SK-N-SH treated with all-trans-retinoic acid at 6 μM for 48 hours (cell line): ENCODE data around the gene TMEM135.

Experiments
- ATAC-seq: fragments of 200-7000 bp; cut with Tn5 transposase; 3 replicates; pipeline ENCODE4 v1.9.1; 2020; ENCODE audit warnings: mild to moderate bottlenecking, moderate library complexity
- BACH2 ChIP-seq: fragments of 250-450 bp; sonication (Bioruptor Pico); IDR thresholded peaks from 2 replicates; pipeline ENCODE4 v1.9.0; 2021; ENCODE audit warnings: mild to moderate bottlenecking, borderline replicate concordance
- CREB5 ChIP-seq: fragments of 250-450 bp; sonication (Bioruptor Pico); IDR thresholded peaks from 2 replicates; pipeline ENCODE4 v1.5.1; 2020; ENCODE audit warnings: low read depth, mild to moderate bottlenecking, moderate library complexity
- CSDC2 ChIP-seq: fragments of 250-450 bp; sonication (Bioruptor Pico); IDR thresholded peaks from 2 replicates; pipeline ENCODE4 v1.5.0; 2020; ENCODE audit warnings: mild to moderate bottlenecking, moderate library complexity
- CSRNP3 ChIP-seq: fragments of 250-450 bp; sonication (Bioruptor Pico); IDR thresholded peaks from 2 replicates; pipeline ENCODE4 v1.5.1; 2021; ENCODE audit warnings: mild to moderate bottlenecking, moderate library complexity
- ESRRG ChIP-seq: fragments of 250-450 bp; sonication (Bioruptor Pico); IDR thresholded peaks from 2 replicates; pipeline ENCODE4 v1.6.1; 2021; ENCODE audit warnings: mild to moderate bottlenecking
- GLIS3 ChIP-seq: fragments of 250-450 bp; sonication (Bioruptor Pico); IDR thresholded peaks from 2 replicates; pipeline ENCODE4 v1.5.0; 2020; ENCODE audit warnings: mild to moderate bottlenecking, moderate library complexity
- ISL1 ChIP-seq: fragments of 250-450 bp; sonication (Bioruptor Pico); IDR thresholded peaks from 2 replicates; pipeline ENCODE4 v2.1.2; 2022; ENCODE audit warnings: mild to moderate bottlenecking, moderate library complexity
- OSR1 ChIP-seq: fragments of 250-450 bp; sonication (Bioruptor Pico); IDR thresholded peaks from 2 replicates; pipeline ENCODE4 v1.8.0; 2022; ENCODE audit warnings: moderate library complexity, mild to moderate bottlenecking, inconsistent platforms
- POU6F1 ChIP-seq: fragments of 250-450 bp; sonication (Bioruptor Pico); IDR thresholded peaks from 2 replicates; pipeline ENCODE4 v1.8.0; 2021; ENCODE audit warnings: low read depth, mild to moderate bottlenecking, moderate library complexity, borderline replicate concordance
- PPARA ChIP-seq: fragments of 250-450 bp; sonication (Bioruptor Pico); IDR thresholded peaks from 2 replicates; pipeline ENCODE4 v1.5.0; 2020; ENCODE audit warnings: mild to moderate bottlenecking, borderline replicate concordance
- RARB ChIP-seq: fragments of 250-450 bp; sonication (Bioruptor Pico); IDR thresholded peaks from 2 replicates; pipeline ENCODE4 v1.8.0; 2021; ENCODE audit warnings: mild to moderate bottlenecking, moderate library complexity
- SNAI2 ChIP-seq: fragments of 250-450 bp; sonication (Bioruptor Pico); IDR thresholded peaks from 2 replicates; pipeline ENCODE4 v1.5.0; 2020; ENCODE audit warnings: mild to moderate bottlenecking, moderate library complexity
- TCF4 ChIP-seq: fragments of 250-450 bp; sonication (Bioruptor Pico); IDR thresholded peaks from 2 replicates; pipeline ENCODE4 v1.8.0; 2021; ENCODE audit warnings: mild to moderate bottlenecking, moderate library complexity, borderline replicate concordance
- TOX ChIP-seq: fragments of 250-450 bp; sonication (Bioruptor Pico); IDR thresholded peaks from 2 replicates; pipeline ENCODE4 v1.8.0; 2021; ENCODE audit warnings: mild to moderate bottlenecking, moderate library complexity, borderline replicate concordance
- TSHZ2 ChIP-seq: fragments of 250-450 bp; sonication (Bioruptor Pico); IDR thresholded peaks from 2 replicates; pipeline ENCODE4 v1.5.0; 2020; ENCODE audit warnings: mild to moderate bottlenecking, moderate library complexity
- ZC3H10 ChIP-seq: fragments of 250-450 bp; sonication (Bioruptor Pico); IDR thresholded peaks from 2 replicates; pipeline ENCODE4 v1.5.1; 2021; ENCODE audit warnings: mild to moderate bottlenecking, moderate library complexity
- ZFP3 ChIP-seq: fragments of 250-450 bp; sonication (Bioruptor Pico); IDR thresholded peaks from 2 replicates; pipeline ENCODE4 v1.5.0; 2020; ENCODE audit warnings: mild to moderate bottlenecking, moderate library complexity
- ZNF565 ChIP-seq: fragments of 450-650 bp; formaldehyde crosslinking; conservative IDR thresholded peaks from 2 replicates; pipeline ENCODE4 v1.5.0; 2020; ENCODE audit warnings: low read depth, mild to moderate bottlenecking, moderate library complexity
- ZNF70 ChIP-seq: fragments of 450-650 bp; formaldehyde crosslinking; IDR thresholded peaks from 2 replicates; pipeline ENCODE4 v1.5.0; 2020; ENCODE audit warnings: mild to moderate bottlenecking, moderate library complexity

Gene TMEM135

GRCh38 chr11:87139475-87139874 lies 101.7 kb downstream of the TMEM135 start (continued):
- TF ChIP-seq CREB5, result no peak
- TF ChIP-seq OSR1 (CRISPR knock-in tag), result no peak
- no peak for TF ChIP-seq ESRRG (CRISPR knock-in tag)
- no peak for TF ChIP-seq ZNF70 (CRISPR knock-in tag)

- TF ChIP-seq ZFP3 (CRISPR knock-in tag), result no peak
- no peak for TF ChIP-seq GLIS3
- no peak for TF ChIP-seq SNAI2 (CRISPR knock-in tag)
- no peak for TF ChIP-seq ISL1
- TF ChIP-seq CSRNP3, result no peak
- TF ChIP-seq PPARA (CRISPR knock-in tag), result no peak
- TF ChIP-seq BACH2 (CRISPR knock-in tag), result no peak
- no peak for TF ChIP-seq POU6F1
- no peak for TF ChIP-seq TSHZ2 (CRISPR knock-in tag)
- no peak for TF ChIP-seq RARB (CRISPR knock-in tag)
- TF ChIP-seq OSR1 (CRISPR knock-in tag), result no peak
- TF ChIP-seq CREB5, result no peak
- TF ChIP-seq CSDC2, result no peak
- TF ChIP-seq TCF4 (CRISPR knock-in tag), result no peak
- no peak for TF ChIP-seq ZNF565 (CRISPR knock-in tag)
- no peak for TF ChIP-seq ZC3H10 (CRISPR knock-in tag)
- TF ChIP-seq, all 23 proteins: peak for 0
- no peak for ATAC-seq
These were observed 103.6 kb downstream of the TMEM135 start for GRCh38 chr11:87141322-87141721.

- ATAC-seq, result no peak
- TF ChIP-seq PPARA (CRISPR knock-in tag) (no peak), ZNF565 (CRISPR knock-in tag) (no peak), TCF4 (CRISPR knock-in tag) (no peak)
- TF ChIP-seq, all 23 proteins: peak for 0
These were observed 104.3 kb downstream of the TMEM135 start for GRCh38 chr11:87141980-87142514.

- ATAC-seq, result no peak
- no peak for TF ChIP-seq ISL1
- no peak for TF ChIP-seq SNAI2 (CRISPR knock-in tag)
These were observed 104.9 kb downstream of the TMEM135 start for GRCh38 chr11:87142594-87142993.

GRCh38 chr11:87143641-87144040 lies 105.9 kb downstream of the TMEM135 start:
- no peak for TF ChIP-seq ESRRG (CRISPR knock-in tag)
- TF ChIP-seq TOX (CRISPR knock-in tag), result no peak
- no peak for TF ChIP-seq SNAI2 (CRISPR knock-in tag)
- TF ChIP-seq CSRNP3, result no peak
- TF ChIP-seq RARB (CRISPR knock-in tag), result no peak
- TF ChIP-seq ISL1, result no peak
- ATAC-seq, result no peak
